Lower lobe of right lung (tissue), 2 donors: Measurements from ENCODE around the gene CPEB1. TPM values are rescaled to one million over a fixed set of nuclear protein-coding genes. Genes with fewer than 3 reads are reported as not detected.

Source experiments
- ATAC-seq, 2 donors: fragments of 200-7000 bp; cut with Tn5 transposase; one replicate each; pipeline ENCODE4 v1.9.1; 2020 to 2022; ENCODE audit warnings: mild to moderate bottlenecking in 2 of 2, moderate library complexity in 2 of 2
- DNase-seq: peaks from one replicate; pipeline ENCODE4 v3.0.0-alpha.2; 2020
- H3K27ac ChIP-seq: fragments of 200-600 bp; one replicate; pipeline ENCODE4 v1.8.0; 2022
- H3K27me3 ChIP-seq: fragments of 200-600 bp; one replicate; pipeline ENCODE4 v1.8.0; 2022; ENCODE audit warnings: low read depth
- H3K36me3 ChIP-seq: fragments of 200-600 bp; one replicate; pipeline ENCODE4 v1.8.0; 2022; ENCODE audit warnings: mild to moderate bottlenecking
- H3K4me1 ChIP-seq: fragments of 200-600 bp; one replicate; pipeline ENCODE4 v1.8.0; 2022
- H3K4me3 ChIP-seq: fragments of 200-600 bp; one replicate; pipeline ENCODE4 v1.8.0; 2022; ENCODE audit warnings: mild to moderate bottlenecking
- H3K9me3 ChIP-seq: fragments of 200-600 bp; one replicate; pipeline ENCODE4 v1.8.0; 2022
- intact Hi-C: fragments of 100-400 bp; cut with DNase I; formaldehyde crosslinking; loops from one replicate; pipeline ENCODE4 v1.11.0; 2022
- total RNA-seq: library from RNA; stranded (reverse); fragmentation: NEBNext Ultra II Directional; extraction: Animal tissue kit (Norgen Biotek cat#: 25700); gene quantifications from one replicate; pipeline ENCODE4 v1.2.1, GENCODE V29; 2021
- TF ChIP-seq, protein P1 (sequence below): fragments of 200-600 bp; IDR thresholded peaks from one replicate; pipeline ENCODE4 v1.8.0; 2022; ENCODE audit warnings: antibody characterized with exemption, mild to moderate bottlenecking
- donor health status: DM: no; HTN: yes; CAD: no; lungs with severe emphysema.

The CPEB1 gene
- total RNA-seq, 1 donor from 2014 or later, result 2.7 TPM

DNA sequence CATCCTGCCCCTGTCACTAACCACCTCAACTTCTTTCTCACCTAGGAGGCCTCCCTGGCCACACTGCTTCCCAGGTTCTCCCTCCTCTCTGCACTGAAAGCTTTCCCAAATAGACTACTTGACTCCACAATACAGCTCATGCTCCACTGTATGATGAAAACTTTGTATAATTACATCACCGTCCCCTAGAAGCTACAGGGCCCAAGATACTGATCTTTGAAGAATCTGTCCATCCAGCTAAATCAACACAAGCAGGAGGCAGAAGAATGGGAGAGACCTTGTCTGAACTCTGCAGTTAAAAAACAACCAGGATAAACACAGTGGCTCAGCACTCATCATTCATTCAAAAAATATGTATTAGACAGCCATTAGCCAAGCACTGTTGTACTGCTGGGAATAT, 80.5 kb downstream of the CPEB1 start:
- H3K4me1 ChIP-seq, result peaks cover 6% of the 10 kb centered on the region
- H3K9me3 ChIP-seq, result no peaks in the 10 kb centered on the region
- DNase-seq (no peak), ATAC-seq (no peak)
- TF ChIP-seq, protein P1, sequence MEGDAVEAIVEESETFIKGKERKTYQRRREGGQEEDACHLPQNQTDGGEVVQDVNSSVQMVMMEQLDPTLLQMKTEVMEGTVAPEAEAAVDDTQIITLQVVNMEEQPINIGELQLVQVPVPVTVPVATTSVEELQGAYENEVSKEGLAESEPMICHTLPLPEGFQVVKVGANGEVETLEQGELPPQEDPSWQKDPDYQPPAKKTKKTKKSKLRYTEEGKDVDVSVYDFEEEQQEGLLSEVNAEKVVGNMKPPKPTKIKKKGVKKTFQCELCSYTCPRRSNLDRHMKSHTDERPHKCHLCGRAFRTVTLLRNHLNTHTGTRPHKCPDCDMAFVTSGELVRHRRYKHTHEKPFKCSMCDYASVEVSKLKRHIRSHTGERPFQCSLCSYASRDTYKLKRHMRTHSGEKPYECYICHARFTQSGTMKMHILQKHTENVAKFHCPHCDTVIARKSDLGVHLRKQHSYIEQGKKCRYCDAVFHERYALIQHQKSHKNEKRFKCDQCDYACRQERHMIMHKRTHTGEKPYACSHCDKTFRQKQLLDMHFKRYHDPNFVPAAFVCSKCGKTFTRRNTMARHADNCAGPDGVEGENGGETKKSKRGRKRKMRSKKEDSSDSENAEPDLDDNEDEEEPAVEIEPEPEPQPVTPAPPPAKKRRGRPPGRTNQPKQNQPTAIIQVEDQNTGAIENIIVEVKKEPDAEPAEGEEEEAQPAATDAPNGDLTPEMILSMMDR, result no peak
- no peaks in the 10 kb centered on the region for H3K36me3 ChIP-seq
- intact Hi-C loops, result no loop called here
- no peaks in the 10 kb centered on the region for H3K27me3 ChIP-seq
- H3K27ac ChIP-seq, result no peak overlapping the region
- no peak overlapping the region for H3K4me3 ChIP-seq

DNA sequence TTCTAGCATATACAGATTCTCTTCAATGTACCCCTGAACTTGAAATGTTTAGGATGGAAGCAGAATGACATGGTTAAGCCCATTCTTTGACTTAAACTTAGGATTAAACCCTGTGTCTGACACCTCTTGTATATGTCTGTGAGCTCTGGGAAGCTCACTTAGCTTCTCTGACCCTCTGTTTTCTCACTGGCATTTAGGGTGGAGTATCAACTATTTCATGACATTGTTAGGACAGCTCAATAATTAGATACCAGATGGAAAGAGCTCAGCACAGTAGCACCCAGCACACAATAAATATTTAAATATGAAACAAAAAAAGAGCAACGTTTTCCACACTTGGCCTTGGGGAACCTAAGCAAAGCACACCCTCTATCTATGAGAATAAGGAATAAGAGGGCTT, 88.7 kb downstream of the CPEB1 start:
- no peaks in the 10 kb centered on the region for H3K27me3 ChIP-seq
- intact Hi-C loops, result no loop called here
- no peak overlapping the region for H3K27ac ChIP-seq
- TF ChIP-seq, protein P1, result no peak
- no peak for DNase-seq
- ATAC-seq, result no peak
- no peaks in the 10 kb centered on the region for H3K4me1 ChIP-seq
- H3K9me3 ChIP-seq, result no peaks in the 10 kb centered on the region
- no peak overlapping the region for H3K4me3 ChIP-seq
- no peaks in the 10 kb centered on the region for H3K36me3 ChIP-seq

GRCh38 chr15:82556315-82557035, 90.7 kb downstream of the CPEB1 start:
- Histone ChIP-seq H3K27me3 (no peaks in the 10 kb centered on the region), H3K36me3 (no peaks in the 10 kb centered on the region), H3K27ac (no peak overlapping the region), H3K4me3 (no peak overlapping the region), H3K4me1 (no peaks in the 10 kb centered on the region), H3K9me3 (no peaks in the 10 kb centered on the region)
- TF ChIP-seq, protein P1, result no peak
- ATAC-seq (no peak), DNase-seq (no peak)
- intact Hi-C loops, result no loop called here

GRCh38 chr15:82554849-82555248, 92.3 kb downstream of the CPEB1 start:
- TF ChIP-seq, protein P1, result no peak
- Histone ChIP-seq H3K9me3 (no peaks in the 10 kb centered on the region), H3K4me1 (no peaks in the 10 kb centered on the region), H3K27me3 (no peaks in the 10 kb centered on the region), H3K36me3 (no peaks in the 10 kb centered on the region), H3K27ac (no peak overlapping the region), H3K4me3 (no peak overlapping the region)
- DNase-seq (no peak), ATAC-seq (no peak)
- intact Hi-C loops, result no loop called here

DNA sequence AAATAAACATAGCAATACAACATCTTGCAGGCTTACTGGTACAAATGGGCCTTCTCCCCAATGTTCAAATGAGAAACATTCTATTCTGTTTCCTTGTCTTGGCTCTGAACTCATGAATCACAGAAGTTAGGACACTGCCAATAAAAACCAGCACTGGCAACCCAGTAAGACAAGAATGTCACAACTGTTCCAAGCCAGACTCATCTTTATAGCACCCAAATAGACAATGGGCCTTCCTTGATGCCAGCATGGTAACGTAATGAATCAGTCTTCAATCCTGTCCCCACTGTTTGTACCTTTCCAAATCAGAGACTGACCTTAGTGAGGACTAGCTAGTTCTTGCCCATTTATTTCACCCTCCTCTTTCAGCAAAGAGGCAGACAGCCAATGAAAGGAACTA, 92.8 kb downstream of the CPEB1 start:
- Histone ChIP-seq H3K4me1 (no peaks in the 10 kb centered on the region), H3K27ac (no peak overlapping the region), H3K36me3 (no peaks in the 10 kb centered on the region), H3K9me3 (no peaks in the 10 kb centered on the region), H3K4me3 (no peak overlapping the region), H3K27me3 (no peaks in the 10 kb centered on the region)
- ATAC-seq, result no peak
- TF ChIP-seq, protein P1, result no peak
- no peak for DNase-seq
- intact Hi-C loops, result no loop called here
